Neural cell (in vitro differentiated cells): ENCODE results near the gene COX8A. TPM values are rescaled to one million over a fixed set of nuclear protein-coding genes. Genes with fewer than 3 reads are reported as not detected.

Experiments
- H2AFZ ChIP-seq: fragments of 200-600, 300-800 bp; sonication (generic), shearing (Covaris generic); 2 replicates; pipeline ENCODE4 v1.6.0; 2014; ENCODE audit warnings: low read depth, mild to moderate bottlenecking, antibody characterized with exemption, low read length, moderate library complexity
- H3F3A ChIP-seq: fragments of 200-600 bp; shearing (Covaris generic); 2 replicates; pipeline ENCODE4 v1.6.1; 2016; ENCODE audit warnings: mild to moderate bottlenecking, moderate library complexity, mixed read lengths, antibody characterized with exemption, low read length; ENCODE audit not compliant: insufficient read depth, poor library complexity, severe bottlenecking
- H3K27ac ChIP-seq: fragments of 200-600, 300-800 bp; sonication (generic), shearing (Covaris generic); 2 replicates; pipeline ENCODE4 v1.5.1; 2014; ENCODE audit warnings: mild to moderate bottlenecking, low read length, moderate library complexity
- H3K27me3 ChIP-seq: fragments of 300-800, 200-600 bp; sonication (generic), shearing (Covaris generic); 2 replicates; pipeline ENCODE4 v1.6.0; 2014; ENCODE audit warnings: mild to moderate bottlenecking, low read depth, low read length, moderate library complexity; ENCODE audit not compliant: insufficient read depth
- H3K36me3 ChIP-seq: fragments of 300-800, 200-600 bp; sonication (generic), shearing (Covaris generic); 2 replicates; pipeline ENCODE4 v1.5.1; 2014; ENCODE audit warnings: mild to moderate bottlenecking, antibody characterized with exemption, low read length, moderate library complexity; ENCODE audit not compliant: insufficient read depth
- H3K4me2 ChIP-seq: fragments of 300-800, 200-600 bp; sonication (generic), shearing (Covaris generic); 2 replicates; pipeline ENCODE4 v1.6.0; 2014; ENCODE audit warnings: mild to moderate bottlenecking, low read length
- H3K4me3 ChIP-seq: fragments of 300-800, 200-600 bp; sonication (generic), shearing (Covaris generic); 2 replicates; pipeline ENCODE4 v1.5.1; 2014; ENCODE audit warnings: mild to moderate bottlenecking, low read length, moderate library complexity
- H3K79me2 ChIP-seq: fragments of 200-600 bp; shearing (Covaris generic); replicated peaks from 2 replicates; pipeline ENCODE4 v1.6.0; 2014; ENCODE audit warnings: mild to moderate bottlenecking, low read length, moderate library complexity; ENCODE audit not compliant: insufficient read depth
- H3K9ac ChIP-seq: fragments of 300-800, 200-600 bp; sonication (generic), shearing (Covaris generic); 2 replicates; pipeline ENCODE4 v1.6.1; 2016; ENCODE audit warnings: mild to moderate bottlenecking, low read length, mixed read lengths
- H3K9me2 ChIP-seq: fragments of 200-600 bp; shearing (Covaris generic); 2 replicates; pipeline ENCODE4 v1.6.1; 2016; ENCODE audit warnings: mild to moderate bottlenecking, low read length, mixed read lengths; ENCODE audit not compliant: insufficient read depth
- H3K9me3 ChIP-seq: fragments of 200-600, 300-800 bp; sonication (generic), shearing (Covaris generic); 2 replicates; pipeline ENCODE4 v1.6.1; 2016; ENCODE audit warnings: mild to moderate bottlenecking, mixed run types, low read length, moderate library complexity, mixed read lengths
- H4K20me1 ChIP-seq: fragments of 200-600 bp; shearing (Covaris generic); 2 replicates; pipeline ENCODE4 v1.6.1; 2016; ENCODE audit warnings: mild to moderate bottlenecking, mixed run types; ENCODE audit not compliant: insufficient read depth
- EP300 ChIP-seq: fragments of 450-650 bp; conservative IDR thresholded peaks from 2 replicates; pipeline ENCODE4 v1.6.1; 2014; ENCODE audit warnings: antibody characterized with exemption, mild to moderate bottlenecking, moderate library complexity; ENCODE audit not compliant: poor library complexity, severe bottlenecking
- EZH2 ChIP-seq: fragments of 200-600, 300-800 bp; shearing (Covaris generic), sonication (generic); IDR thresholded peaks from 2 replicates; pipeline ENCODE4 v1.6.1; 2014; ENCODE audit warnings: antibody characterized with exemption, low read length, borderline replicate concordance, mild to moderate bottlenecking; ENCODE audit not compliant: insufficient read depth, poor library complexity, severe bottlenecking
- MXI1 ChIP-seq: fragments of 450-650 bp; conservative IDR thresholded peaks from 2 replicates; pipeline ENCODE4 v1.6.1; 2014; ENCODE audit warnings: antibody characterized with exemption, mild to moderate bottlenecking; ENCODE audit not compliant: poor library complexity, severe bottlenecking
- POLR2AphosphoS5 ChIP-seq: IDR thresholded peaks from 2 replicates; pipeline ENCODE4 v1.6.1; 2012
- RAD21 ChIP-seq: fragments of 450-650 bp; conservative IDR thresholded peaks from 2 replicates; pipeline ENCODE4 v1.6.1; 2014; ENCODE audit warnings: antibody characterized with exemption, mild to moderate bottlenecking, moderate library complexity
- SMC3 ChIP-seq: fragments of 450-650 bp; conservative IDR thresholded peaks from 2 replicates; pipeline ENCODE4 v1.6.1; 2014; ENCODE audit warnings: antibody characterized with exemption, mild to moderate bottlenecking, moderate library complexity; ENCODE audit not compliant: poor library complexity
- TAF1 ChIP-seq: IDR thresholded peaks from 2 replicates; pipeline ENCODE4 v1.6.1; 2012; ENCODE audit warnings: low read depth
- polyA plus RNA-seq: library from polyadenylated mRNA; depleted of rRNA; stranded (reverse); fragments of >200 nt; gene quantifications from 2 replicates; pipeline ENCODE4 v1.2.3, GENCODE V29; 2014
- TF ChIP-seq, protein P1 (sequence below): fragments of 450-650 bp; IDR thresholded peaks from 2 replicates; pipeline ENCODE4 v1.5.1; 2014; ENCODE audit warnings: antibody characterized with exemption, mild to moderate bottlenecking, moderate library complexity; ENCODE audit not compliant: poor library complexity, severe bottlenecking
- TF ChIP-seq, protein P2 (sequence below): IDR thresholded peaks from 2 replicates; pipeline ENCODE4 v1.6.1; 2012; ENCODE audit warnings: borderline replicate concordance

Gene COX8A
- polyA plus RNA-seq, 1 donor from 2014 or later = 863 TPM

DNA sequence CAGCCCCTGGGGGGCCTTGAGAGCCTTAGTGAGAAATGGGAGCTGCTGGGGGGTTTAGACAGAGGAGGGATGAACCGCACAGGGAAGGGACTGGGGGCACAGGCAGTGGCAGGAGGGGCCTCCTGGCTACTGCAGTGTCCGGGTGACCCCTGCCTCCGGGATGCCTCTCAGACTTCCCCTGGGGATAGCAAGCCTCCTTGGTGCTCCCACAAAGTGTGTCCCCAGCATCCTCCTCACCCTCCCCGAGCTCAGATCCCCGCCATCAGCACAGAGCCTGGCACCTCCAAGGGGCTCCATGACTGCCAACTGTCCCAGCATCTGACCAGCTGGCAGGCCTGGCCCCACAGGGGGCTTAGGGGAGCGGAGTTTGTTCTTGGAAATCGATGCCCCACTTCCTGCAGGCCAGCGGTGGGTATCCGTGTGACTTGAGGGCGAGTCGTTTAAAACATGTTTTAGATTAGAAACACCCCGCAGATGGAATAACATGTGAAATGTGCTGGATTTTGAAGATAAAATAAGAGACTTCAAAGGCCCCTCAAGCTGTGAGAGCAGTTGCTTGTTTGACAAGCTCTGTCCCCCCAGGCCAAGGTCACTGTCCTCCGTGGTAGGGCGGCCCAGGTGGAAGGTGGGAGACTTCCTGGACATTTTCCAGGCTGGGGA lies 47.8 kb downstream of the COX8A start:
- Histone ChIP-seq H3K9me2 (no peaks in the 10 kb centered on the region), H3K79me2 (no peaks in the 10 kb centered on the region), H3F3A (no peaks in the 10 kb centered on the region), H3K4me3 (no peak overlapping the region), H3K9ac (peak overlapping the region; percentile 9), H4K20me1 (no peaks in the 10 kb centered on the region), H2AFZ (no peak overlapping the region), H3K9me3 (no peaks in the 10 kb centered on the region), H3K36me3 (no peaks in the 10 kb centered on the region), H3K27me3 (no peaks in the 10 kb centered on the region), H3K27ac (no peak overlapping the region), H3K4me2 (no peak overlapping the region)
- TF ChIP-seq MXI1 = no peak
- TF ChIP-seq, protein P1, sequence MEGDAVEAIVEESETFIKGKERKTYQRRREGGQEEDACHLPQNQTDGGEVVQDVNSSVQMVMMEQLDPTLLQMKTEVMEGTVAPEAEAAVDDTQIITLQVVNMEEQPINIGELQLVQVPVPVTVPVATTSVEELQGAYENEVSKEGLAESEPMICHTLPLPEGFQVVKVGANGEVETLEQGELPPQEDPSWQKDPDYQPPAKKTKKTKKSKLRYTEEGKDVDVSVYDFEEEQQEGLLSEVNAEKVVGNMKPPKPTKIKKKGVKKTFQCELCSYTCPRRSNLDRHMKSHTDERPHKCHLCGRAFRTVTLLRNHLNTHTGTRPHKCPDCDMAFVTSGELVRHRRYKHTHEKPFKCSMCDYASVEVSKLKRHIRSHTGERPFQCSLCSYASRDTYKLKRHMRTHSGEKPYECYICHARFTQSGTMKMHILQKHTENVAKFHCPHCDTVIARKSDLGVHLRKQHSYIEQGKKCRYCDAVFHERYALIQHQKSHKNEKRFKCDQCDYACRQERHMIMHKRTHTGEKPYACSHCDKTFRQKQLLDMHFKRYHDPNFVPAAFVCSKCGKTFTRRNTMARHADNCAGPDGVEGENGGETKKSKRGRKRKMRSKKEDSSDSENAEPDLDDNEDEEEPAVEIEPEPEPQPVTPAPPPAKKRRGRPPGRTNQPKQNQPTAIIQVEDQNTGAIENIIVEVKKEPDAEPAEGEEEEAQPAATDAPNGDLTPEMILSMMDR = no peak
- no peak for TF ChIP-seq TAF1
- no peak for TF ChIP-seq POLR2AphosphoS5
- no peak for TF ChIP-seq RAD21
- no peak for TF ChIP-seq EZH2
- TF ChIP-seq, protein P2, sequence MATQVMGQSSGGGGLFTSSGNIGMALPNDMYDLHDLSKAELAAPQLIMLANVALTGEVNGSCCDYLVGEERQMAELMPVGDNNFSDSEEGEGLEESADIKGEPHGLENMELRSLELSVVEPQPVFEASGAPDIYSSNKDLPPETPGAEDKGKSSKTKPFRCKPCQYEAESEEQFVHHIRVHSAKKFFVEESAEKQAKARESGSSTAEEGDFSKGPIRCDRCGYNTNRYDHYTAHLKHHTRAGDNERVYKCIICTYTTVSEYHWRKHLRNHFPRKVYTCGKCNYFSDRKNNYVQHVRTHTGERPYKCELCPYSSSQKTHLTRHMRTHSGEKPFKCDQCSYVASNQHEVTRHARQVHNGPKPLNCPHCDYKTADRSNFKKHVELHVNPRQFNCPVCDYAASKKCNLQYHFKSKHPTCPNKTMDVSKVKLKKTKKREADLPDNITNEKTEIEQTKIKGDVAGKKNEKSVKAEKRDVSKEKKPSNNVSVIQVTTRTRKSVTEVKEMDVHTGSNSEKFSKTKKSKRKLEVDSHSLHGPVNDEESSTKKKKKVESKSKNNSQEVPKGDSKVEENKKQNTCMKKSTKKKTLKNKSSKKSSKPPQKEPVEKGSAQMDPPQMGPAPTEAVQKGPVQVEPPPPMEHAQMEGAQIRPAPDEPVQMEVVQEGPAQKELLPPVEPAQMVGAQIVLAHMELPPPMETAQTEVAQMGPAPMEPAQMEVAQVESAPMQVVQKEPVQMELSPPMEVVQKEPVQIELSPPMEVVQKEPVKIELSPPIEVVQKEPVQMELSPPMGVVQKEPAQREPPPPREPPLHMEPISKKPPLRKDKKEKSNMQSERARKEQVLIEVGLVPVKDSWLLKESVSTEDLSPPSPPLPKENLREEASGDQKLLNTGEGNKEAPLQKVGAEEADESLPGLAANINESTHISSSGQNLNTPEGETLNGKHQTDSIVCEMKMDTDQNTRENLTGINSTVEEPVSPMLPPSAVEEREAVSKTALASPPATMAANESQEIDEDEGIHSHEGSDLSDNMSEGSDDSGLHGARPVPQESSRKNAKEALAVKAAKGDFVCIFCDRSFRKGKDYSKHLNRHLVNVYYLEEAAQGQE = no peak
- TF ChIP-seq EP300 = no peak
- TF ChIP-seq SMC3 = no peak

DNA sequence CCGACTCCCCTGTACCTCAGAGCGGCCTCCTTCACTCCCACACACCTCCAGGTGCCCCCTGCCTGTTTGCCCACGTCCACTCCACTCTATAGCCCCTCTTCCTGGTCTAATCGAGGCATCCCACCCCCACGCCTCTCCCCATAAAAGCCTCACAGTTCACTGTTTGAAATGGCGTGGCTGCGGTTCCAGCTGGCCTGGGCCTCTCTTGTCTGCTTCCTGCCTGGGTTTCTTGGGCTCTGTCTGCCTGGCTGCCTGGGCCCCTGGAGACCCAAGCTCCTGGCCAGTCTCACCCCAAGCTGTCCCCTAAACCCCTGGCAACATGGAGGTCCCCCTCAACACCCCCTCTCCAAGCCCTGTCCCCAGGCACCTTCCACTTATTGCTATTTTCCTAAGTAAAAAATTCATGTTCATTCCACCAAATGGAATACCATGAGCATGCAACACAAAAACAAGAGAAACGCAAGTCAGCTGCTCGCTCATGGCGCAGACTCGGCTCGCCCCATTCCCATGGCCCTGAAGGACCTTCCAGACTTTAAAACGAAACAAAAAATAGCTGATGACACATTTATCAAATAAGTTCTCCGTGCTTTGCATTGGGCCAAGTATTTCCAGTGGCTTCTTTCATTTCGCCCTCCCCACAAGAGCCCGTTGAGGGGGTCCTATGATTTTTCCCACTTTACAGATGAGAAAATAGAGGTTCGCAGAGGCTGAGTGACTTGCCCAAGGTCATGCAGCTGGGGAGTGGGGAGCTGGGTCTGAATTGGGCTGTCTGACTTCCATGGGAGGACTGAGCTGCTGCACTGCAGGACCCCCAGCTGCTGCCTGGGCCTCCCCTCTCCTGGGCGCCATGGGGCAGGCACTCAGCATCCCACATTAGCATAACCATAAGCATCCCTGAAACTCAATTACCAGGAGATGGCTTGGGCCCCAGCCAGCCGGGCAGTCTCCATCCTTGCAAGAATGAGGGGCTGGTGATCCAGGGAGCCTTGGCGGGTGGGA lies 49.6 kb downstream of the COX8A start:
- Histone ChIP-seq H3K9me2 (no peaks in the 10 kb centered on the region), H3K79me2 (no peaks in the 10 kb centered on the region), H3K4me3 (no peak overlapping the region), H2AFZ (no peak overlapping the region), H3K9me3 (no peaks in the 10 kb centered on the region), H3K4me2 (no peak overlapping the region), H3K27ac (no peak overlapping the region), H4K20me1 (no peaks in the 10 kb centered on the region), H3K27me3 (no peaks in the 10 kb centered on the region), H3K36me3 (no peaks in the 10 kb centered on the region), H3K9ac (no peak overlapping the region), H3F3A (no peaks in the 10 kb centered on the region)
- TF ChIP-seq MXI1 = no peak
- TF ChIP-seq EP300 = no peak
- TF ChIP-seq TAF1 = no peak
- TF ChIP-seq POLR2AphosphoS5 = no peak
- TF ChIP-seq RAD21 = no peak
- no peak for TF ChIP-seq SMC3
- TF ChIP-seq, protein P1 = no peak
- TF ChIP-seq, protein P2 = no peak
